GM19438 (cell line): ENCODE results near the gene DPM2.

Experiments used
- ATAC-seq: cut with Tn5 transposase; IDR thresholded peaks from one replicate; pipeline ENCODE4 v1.9.1; 2021; ENCODE audit warnings: low read depth; ENCODE audit not compliant: unreplicated experiment

The DPM2 gene

GRCh38 chr9:127903557-127904475, 33.8 kb downstream of the DPM2 start:
- no peak for ATAC-seq

- ATAC-seq: peak; percentile 44
These were observed 38.3 kb downstream of the DPM2 start, which contains the start of gene ST6GALNAC6 for GRCh38 chr9:127899128-127899943. TSS of gene ST6GALNAC6 (minus strand) at chr9:127899603. CDS start at chr9:127897981, 1,622 bp downstream.

DNA sequence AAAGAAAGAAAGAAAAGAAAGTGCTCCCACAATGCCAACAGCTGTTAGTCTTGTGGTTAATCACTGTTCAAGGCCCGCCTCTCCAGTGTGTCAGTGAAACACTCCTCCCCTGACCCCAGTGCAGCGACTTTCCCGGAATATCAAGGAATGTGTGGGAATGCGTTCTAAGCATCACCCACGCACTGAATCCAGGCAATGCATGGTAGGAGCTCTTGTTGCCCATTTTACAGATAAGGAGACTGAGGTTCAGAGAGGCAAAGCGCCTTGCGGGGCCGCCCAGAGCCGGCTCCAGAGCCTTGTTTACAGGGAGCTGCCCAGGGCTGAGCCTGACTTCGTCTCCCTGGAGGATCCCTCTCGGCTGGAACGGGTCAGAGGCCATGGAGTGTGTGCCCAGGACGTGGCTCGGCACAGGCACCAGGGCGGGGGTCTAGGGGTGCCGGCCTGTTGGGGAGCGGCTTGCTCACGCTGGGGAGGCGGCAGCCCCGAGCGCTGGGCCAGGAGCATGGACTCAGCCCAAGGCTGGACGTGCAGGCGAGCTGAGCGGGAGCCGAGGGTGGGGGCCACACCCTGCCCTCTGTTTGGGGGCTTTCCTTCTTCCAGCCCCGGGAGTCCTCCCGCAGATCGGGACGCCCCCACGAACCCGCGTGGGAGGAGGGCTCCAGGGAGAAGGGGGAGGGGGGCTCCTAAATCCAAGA, 39.1 kb downstream of the DPM2 start:
- peak; percentile 5 for ATAC-seq

DNA sequence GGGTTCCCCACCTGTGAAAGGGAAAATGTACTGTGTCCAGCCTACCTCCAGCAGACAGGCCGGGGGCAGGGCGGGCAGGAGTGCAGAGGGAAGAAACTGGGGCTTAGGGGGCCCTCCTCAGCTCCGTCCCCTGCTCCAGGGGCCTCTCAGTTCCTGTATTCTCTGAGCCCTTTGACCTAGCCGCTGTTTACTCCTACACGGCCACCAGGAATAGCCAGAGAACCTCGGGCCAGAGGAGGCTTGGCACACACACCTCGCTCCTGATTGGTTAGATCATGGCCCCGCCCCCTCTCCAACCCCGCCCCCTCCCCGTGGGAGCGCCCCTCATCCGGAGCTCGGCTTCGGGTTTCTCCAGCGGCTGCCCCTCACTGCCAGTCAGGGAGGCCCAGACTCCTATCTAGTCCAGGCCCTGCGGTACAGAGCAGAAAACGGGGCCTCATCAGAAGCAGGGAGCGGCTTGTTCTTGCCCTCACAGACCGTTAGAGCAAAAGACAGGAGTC, 40.4 kb downstream of the DPM2 start:
- ATAC-seq: no peak

GRCh38 chr9:127896395-127897192, 41.1 kb downstream of the DPM2 start:
- ATAC-seq: no peak

- ATAC-seq: no peak
These were observed 41.8 kb downstream of the DPM2 start for GRCh38 chr9:127895811-127896210.

GRCh38 chr9:127893392-127893791, 44.3 kb downstream of the DPM2 start:
- no peak for ATAC-seq

GRCh38 chr9:127892831-127893230, 44.8 kb downstream of the DPM2 start:
- ATAC-seq: no peak

DNA sequence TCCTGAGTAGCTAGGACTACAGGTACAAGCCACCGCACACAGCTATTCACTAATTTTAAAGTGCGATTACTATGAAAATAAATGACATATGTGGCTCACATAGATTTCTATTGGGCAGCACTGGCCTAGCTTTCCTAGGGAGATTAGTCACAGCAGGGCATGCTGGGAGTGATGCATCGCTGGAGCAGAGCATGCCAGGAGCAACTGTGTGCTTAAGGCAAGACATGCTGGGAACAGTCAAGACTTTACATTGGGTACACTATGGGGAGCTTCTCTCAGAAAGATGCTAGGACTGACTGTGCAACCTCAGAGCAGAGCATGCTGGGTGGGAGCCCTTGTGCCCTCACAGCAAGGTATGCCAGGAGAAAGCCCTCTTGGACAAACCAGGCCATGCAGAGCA, 47.6 kb downstream of the DPM2 start:
- ATAC-seq: no peak

GRCh38 chr9:127887792-127888191, 49.9 kb downstream of the DPM2 start:
- ATAC-seq: no peak

- no peak for ATAC-seq
These were observed 51.2 kb downstream of the DPM2 start for GRCh38 chr9:127886401-127886972.

DNA sequence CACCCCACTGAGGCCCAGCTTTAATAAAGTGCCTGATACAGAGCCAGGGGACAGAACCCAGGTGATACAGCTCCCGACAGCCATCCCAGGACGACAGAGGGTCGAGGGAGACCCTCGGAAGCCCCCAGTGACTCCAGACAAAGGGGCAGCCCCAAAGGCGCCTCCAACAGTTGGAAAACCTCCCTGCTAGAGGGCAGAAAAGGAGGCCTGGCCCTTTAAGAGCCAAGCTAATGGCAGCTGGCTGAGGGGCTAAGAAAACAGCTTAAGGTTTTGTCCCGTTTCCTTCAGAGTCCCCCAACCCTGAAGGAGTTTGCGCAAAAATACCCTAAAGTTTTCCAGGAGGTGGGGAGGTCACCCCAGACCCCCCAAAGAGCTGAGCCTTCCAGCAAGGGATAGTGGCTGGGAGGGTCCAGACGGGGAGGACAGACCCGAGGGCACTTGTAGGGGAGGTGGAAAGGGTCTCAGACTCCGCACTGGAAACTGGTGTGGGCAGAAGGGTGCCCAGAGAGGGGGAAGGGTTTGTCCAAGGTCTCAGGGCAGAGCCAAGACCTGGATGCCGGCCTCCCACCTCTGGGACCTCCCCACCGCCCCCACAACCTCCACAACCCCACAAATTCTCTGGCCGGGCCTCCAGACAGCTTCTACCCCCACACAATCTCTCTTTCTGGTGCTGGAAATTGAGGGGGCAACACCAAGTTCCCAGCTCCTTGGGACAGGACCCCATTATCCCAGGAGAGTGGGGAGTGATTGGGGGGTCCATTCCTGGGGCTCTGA, 52.0 kb downstream of the DPM2 start:
- no peak for ATAC-seq
